Retinal pigment epithelial cell (primary cell): ENCODE measurements around the gene MAPK10.

Source experiments
- DNase-seq: peaks from one replicate; pipeline ENCODE4 v3.0.0-alpha.2; 2010; ENCODE audit warnings: low read depth
- H3K4me3 ChIP-seq: 2 replicates; pipeline ENCODE4 v1.5.1; 2011; ENCODE audit warnings: mild to moderate bottlenecking, low read length, control low read depth, moderate library complexity
- TF ChIP-seq, protein P1 (sequence below): conservative IDR thresholded peaks from 2 replicates; pipeline ENCODE4 v1.5.1; 2011; ENCODE audit warnings: low read depth, low read length, control low read depth, inconsistent platforms

MAPK10 gene

DNA sequence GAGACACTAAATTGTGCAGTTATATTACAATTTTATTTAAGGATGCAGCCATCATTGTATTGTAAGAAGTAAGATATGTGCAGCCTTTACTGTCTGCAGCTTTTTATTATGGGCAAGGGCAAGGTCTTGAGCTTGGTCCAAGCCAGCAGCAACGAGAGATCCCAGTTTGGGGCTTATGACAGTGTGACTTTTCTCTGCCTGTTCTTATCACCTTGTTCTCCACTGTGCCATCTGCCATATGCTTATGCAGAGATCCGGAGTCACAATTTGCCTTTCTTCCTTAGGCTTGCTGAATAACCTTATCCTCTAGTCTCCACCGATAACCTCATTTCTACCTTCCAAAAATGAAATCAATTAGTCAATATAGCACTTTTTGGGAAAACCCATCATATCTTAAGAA, 30.4 kb downstream of the MAPK10 start:
- TF ChIP-seq, protein P1, sequence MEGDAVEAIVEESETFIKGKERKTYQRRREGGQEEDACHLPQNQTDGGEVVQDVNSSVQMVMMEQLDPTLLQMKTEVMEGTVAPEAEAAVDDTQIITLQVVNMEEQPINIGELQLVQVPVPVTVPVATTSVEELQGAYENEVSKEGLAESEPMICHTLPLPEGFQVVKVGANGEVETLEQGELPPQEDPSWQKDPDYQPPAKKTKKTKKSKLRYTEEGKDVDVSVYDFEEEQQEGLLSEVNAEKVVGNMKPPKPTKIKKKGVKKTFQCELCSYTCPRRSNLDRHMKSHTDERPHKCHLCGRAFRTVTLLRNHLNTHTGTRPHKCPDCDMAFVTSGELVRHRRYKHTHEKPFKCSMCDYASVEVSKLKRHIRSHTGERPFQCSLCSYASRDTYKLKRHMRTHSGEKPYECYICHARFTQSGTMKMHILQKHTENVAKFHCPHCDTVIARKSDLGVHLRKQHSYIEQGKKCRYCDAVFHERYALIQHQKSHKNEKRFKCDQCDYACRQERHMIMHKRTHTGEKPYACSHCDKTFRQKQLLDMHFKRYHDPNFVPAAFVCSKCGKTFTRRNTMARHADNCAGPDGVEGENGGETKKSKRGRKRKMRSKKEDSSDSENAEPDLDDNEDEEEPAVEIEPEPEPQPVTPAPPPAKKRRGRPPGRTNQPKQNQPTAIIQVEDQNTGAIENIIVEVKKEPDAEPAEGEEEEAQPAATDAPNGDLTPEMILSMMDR = no peak
- DNase-seq = no peak
- no peak overlapping the region for H3K4me3 ChIP-seq

DNA sequence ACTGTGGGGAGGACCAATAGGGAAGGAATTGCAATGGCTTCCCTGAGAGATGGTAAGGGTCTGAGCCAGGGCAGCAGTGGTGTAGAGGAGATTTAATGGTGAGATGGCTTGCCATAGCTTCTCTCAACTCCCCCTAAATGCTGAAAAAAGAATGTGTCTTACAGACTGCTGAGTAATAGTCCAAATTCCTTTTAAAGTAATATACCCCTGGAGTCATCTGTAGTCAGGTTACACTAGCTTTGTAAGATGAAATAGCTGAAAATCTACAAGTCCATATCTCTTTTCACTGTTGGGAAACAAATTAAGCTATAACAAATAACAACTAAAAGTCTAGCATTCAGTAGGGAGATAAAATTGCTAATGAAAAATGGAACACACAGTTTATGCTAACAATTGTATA, 33.5 kb downstream of the MAPK10 start:
- H3K4me3 ChIP-seq = no peak overlapping the region
- no peak for DNase-seq
- TF ChIP-seq, protein P1 = no peak

DNA sequence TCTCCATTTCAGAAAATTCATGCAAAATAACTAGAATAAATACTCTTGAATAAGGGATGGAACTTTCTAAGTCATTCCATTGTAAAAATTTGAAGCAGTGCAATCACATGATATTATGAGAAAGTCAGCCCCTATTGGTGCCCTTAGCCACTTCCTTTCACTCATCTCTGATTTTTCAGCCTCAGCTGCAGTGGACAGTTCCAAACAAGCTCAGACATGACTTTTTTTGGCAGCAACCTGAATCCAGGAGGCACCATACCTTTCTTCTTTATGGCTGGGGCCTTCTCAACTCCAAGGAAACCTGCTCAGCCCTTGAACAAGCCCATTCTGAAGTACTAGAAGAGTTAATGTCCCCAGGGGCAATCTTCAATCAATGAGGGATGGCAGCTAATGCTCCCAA, 40.5 kb downstream of the MAPK10 start:
- no peak for DNase-seq
- TF ChIP-seq, protein P1 = no peak
- H3K4me3 ChIP-seq = no peak overlapping the region

DNA sequence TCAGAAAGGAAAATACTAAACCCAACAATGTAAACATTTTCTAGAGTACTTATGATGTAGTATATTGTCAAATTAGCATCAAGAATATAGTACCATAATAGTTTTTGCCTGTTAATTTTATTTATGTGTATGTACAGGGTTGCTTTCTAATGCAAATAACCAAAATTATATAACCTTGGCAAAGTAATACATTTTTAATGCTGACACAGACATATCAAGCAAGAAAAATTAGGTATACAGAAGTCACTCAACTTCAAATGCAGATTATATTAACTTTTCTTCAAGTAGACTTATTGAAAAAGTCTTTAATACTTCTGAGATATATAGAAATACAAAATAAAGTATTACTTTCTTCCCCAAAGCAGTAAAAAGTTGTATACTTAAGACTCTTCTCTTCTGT, 44.3 kb downstream of the MAPK10 start:
- H3K4me3 ChIP-seq = no peak overlapping the region
- TF ChIP-seq, protein P1 = no peak
- no peak for DNase-seq

DNA sequence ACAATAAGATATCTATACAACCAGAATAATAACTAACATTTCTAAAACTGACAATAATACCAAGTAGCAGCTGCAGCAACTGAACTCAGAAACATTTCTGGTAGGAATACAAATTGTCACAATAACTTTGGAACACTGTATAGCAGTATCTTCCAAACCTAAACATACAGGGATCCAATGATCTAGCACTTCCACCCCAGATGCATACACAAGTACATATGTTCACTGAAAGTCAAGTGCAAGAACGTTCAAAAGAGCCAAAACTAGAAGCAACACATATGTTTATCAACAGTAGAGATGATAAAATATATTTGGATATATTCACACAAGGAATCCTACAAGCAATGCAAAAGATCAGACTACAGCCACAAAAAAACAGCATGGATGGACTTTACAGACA, 46.2 kb downstream of the MAPK10 start:
- TF ChIP-seq, protein P1 = no peak
- no peak overlapping the region for H3K4me3 ChIP-seq
- no peak for DNase-seq

DNA sequence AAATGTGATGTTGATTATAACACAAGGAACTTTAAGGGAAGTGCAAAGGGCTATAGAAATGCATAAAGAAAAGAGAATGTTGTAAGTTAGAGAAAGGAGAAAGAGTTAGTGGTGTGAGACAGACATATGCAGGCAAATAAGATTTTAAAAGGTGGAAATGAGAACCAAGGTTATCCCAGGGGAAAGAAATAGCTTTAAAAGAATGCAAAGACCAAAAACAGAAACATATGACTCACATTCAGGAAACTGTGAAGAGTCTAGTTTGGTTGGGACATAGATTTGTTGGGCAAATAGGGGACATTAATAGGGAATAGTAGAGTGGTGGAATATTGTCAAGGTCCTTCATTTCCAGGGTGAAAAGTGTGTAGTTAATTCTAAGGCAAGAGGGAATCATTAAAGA, 52.4 kb downstream of the MAPK10 start:
- TF ChIP-seq, protein P1 = no peak
- no peak overlapping the region for H3K4me3 ChIP-seq
- DNase-seq = no peak

DNA sequence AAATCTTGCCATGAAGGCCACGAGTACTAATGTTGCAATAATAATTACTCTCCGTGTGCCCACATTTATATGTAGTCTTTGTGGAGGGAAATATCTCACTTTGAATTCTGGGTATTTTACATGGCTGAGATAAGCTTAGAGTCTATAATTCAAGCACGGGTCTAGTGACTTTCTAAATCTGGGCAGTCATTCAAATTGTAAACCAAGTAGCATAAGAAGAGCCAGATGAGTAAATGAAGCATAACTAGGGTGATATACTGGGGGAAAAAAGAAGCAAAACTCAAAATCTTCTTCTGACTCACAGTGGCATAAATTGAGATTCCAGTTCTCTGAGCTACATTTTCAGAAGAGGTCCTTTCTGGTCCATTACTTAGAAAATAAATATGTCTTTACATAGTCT, 53.0 kb downstream of the MAPK10 start:
- H3K4me3 ChIP-seq = no peak overlapping the region
- TF ChIP-seq, protein P1 = no peak
- no peak for DNase-seq
